H54 (cell line): ENCODE results near the gene METTL5.

ENCODE experiments used
- DNase-seq: peaks from one replicate; pipeline ENCODE4 v3.0.0; 2011; ENCODE audit warnings: low spot score, mixed read lengths; ENCODE audit not compliant: insufficient read length
- FAIRE-seq: peaks from 3 replicates; lab custom pipeline; 2011; peaks lifted over from hg19 to GRCh38; lab: Jason Lieb, UNC
- POLR2A ChIP-seq: IDR thresholded peaks from 2 replicates; pipeline ENCODE4 v1.6.1; 2011; ENCODE audit warnings: low read depth, mild to moderate bottlenecking, low read length

The METTL5 gene

DNA sequence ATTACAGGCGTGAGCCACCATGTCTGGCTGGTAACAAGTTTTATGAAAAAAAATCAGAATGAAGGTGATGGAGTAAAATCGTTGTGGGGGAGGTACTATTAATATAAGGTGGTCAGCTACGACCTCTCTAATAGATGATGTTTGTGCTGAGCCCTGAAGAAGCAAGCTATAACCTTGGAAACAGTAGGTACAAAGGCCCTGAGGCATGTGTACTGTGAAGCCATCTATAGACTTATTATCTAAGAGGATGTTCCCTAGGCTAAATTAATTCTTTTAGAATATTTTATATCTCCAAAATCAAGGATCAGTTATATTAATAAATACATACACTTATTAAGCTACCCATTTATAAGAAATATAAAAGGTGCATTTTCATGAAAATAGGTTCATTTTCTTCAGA lies 49.4 kb downstream of the METTL5 start:
- FAIRE-seq (no peak), DNase-seq (no peak)
- TF ChIP-seq POLR2A = no peak

DNA sequence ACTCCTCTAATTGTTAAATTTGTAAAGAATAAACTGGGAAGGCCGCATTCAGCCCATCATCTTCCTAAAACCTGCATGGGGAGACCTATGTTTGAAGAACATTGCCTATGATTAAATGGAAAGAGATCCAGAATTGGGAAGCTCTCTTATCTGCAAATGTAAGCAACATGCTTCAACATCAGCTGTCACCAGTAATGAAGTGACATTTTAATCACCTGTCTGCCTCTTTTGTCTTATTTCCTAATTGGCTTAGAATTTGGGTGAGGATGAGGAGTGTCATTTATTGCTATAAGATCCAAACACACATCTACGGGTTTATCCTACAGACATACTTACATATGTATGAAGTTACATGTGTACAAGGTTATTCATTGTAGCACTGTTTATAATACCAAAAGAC lies 52.1 kb downstream of the METTL5 start:
- no peak for TF ChIP-seq POLR2A
- FAIRE-seq = no peak
- DNase-seq = no peak

DNA sequence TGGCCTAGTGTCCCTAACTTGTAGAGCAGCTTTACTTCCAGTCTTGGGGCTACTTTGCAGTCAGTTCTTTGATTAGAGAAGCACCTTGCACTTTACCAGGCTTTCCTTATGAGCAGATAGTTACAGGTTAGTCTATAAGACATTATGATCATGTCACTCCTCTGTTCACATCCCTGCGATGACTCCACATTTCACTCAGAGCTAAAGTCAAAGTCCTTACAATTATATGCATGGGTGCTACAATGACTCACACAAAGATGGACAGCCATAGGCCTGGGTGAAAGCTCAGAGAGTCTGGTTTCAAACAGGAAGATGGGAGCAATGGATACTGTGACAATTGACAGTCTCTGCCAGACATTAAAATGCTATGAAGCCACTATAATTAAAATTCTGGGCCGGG lies 53.1 kb downstream of the METTL5 start:
- DNase-seq (no peak), FAIRE-seq (peak; percentile 15)
- TF ChIP-seq POLR2A = no peak

DNA sequence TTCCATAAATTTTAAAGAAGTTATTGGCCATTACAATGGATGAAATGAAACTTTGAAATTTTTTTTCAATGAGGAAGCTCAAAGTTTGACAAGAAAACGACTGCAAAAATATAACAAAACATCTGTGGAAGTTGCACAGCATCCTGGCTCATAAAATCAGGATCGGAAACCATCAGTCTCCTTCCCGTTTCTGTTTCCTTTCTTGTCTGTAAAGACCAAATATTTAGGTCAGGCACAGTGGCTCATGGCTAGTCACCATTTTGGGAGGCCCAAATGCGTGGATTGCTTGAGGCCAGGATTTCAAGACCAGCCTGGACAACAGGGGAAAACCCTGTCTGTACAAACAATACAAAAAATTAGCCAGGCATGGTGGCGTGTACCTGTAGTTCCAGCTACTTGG lies 53.7 kb downstream of the METTL5 start:
- no peak for FAIRE-seq
- no peak for TF ChIP-seq POLR2A
- DNase-seq = no peak

DNA sequence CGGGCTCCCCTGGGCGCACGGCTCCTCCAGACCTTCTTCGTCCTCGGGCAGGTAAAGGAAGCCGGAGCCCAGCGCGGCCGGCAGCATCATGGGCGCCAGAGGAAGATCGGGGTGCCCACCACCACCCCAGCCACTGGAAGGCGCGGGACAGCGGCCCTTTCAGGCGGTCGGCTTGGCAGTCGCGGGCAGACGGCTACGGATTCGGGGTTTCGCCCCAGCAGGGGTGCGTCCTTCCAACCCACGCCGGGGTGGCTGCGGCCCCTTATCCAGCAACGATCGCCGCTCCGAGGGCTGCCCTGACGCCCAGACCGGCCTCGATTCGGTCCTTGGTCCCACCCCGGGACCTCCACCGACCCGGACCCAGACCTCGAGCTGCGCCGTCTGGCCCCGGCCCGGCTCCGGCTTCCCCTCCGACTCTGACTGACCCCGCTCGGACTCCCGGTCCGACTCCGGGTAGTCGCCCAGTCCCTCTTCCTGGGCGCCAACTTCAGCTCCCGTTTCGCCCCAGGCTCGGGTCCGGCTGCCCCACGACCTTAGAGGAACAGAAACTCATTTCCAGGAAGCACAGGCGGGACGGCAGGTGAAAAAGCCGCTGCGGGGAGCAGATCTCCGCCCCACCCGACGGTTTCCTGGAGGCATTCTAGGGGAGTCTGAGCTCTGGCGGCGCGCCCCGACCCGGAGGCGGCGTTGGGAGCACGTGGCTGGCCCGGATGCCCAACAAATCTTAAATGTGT lies 56.3 kb downstream of the METTL5 start:
- TF ChIP-seq POLR2A = no peak
- no peak for DNase-seq
- FAIRE-seq = no peak

DNA sequence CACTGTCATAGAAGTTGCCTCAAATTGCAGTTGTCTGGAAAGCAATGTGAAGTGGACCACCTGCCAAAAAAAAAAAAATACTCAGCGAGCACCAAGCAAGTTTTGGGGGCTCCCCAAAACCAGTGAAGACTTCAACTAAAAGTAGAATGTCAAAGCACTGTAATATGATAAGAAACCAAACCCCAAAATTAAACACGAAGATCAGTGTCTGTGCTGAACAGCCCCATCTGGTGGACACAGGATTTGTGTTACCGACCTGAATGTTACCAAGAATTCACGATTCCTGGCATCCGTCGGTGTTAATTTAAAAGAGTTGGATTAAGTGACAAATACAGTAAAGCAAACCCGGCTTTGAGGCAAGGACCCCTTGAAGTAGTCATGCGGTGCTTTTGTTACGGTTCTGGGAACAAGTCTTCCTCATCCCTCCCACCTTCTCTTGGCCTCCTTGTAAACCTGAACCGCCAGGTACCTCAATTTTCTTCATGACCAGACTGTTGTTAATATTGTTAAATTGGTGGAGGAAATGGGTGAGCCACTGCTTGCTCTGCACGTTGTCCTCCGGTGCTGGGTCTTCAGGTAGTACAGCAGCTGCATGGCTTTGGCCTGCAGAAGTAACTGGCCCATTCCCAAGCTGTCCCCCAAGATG lies 57.3 kb downstream of the METTL5 start:
- peak; percentile 86 for FAIRE-seq
- no peak for TF ChIP-seq POLR2A
- peak; percentile 25 for DNase-seq

DNA sequence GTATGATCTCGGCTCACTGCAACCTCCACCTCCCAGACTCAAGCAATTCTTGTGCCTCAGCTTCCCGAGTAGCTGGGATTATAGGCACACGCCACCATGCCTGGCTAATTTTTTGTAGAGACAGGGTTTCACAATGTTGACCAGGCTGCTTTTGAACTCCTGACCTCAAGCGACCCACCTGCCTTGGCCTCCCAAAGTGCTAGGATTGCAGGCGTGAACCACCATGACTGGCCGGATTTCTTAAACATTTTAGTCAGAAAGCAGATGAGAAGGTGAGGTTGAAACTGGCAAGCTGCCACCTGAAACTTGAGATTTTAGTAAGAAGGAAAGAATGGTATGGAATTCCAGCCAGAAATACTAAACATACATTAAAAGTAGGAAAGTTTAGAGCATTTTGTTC lies 59.2 kb downstream of the METTL5 start:
- no peak for FAIRE-seq
- no peak for DNase-seq
- TF ChIP-seq POLR2A = no peak

DNA sequence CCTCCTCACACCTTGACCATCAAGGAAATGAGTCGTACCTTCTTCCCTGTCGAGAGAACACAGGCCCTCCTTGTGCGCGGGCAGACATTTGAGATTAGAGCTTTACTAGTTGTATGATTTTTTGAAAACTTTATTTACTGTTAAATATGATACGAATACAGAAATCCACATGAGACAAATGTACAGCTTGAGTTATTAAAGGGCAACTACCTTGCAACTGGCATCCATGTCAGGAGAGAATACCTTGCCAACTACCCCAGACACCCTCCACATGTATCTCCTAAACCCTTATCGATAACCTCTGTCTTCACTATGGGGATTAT lies 62.8 kb downstream of the METTL5 start:
- DNase-seq (no peak), FAIRE-seq (no peak)
- no peak for TF ChIP-seq POLR2A
